Natural killer cell (primary cell): Measurements from ENCODE around the gene CA7. TPM values are rescaled to one million over a fixed set of nuclear protein-coding genes. Genes with fewer than 3 reads are reported as not detected.

ENCODE experiments used
- ATAC-seq, 3 donors: fragments of 150-1000 bp in 2 of 3; fragments of 200-7000 bp in 1 of 3; cut with Tn5 transposase; 1 replicate in 1 of 3; 2 replicates in 2 of 3; pipeline ENCODE4 v1.10.0; 2021; ENCODE audit warnings: mild to moderate bottlenecking in 2 of 3, moderate library complexity in 2 of 3
- DNase-seq, 2 donors: peaks; one replicate each; pipeline versions ENCODE4 v3.0.0 to v3.0.0-alpha.2; 2013 to 2021; ENCODE audit warnings: mixed read lengths in 1 of 2
- H3K27ac ChIP-seq: one replicate; pipeline ENCODE4 v1.5.1; 2013; ENCODE audit warnings: mild to moderate bottlenecking, low read length
- H3K27me3 ChIP-seq: one replicate; pipeline ENCODE4 v1.6.1; 2013; ENCODE audit warnings: low read length; ENCODE audit not compliant: control insufficient read depth, insufficient read depth
- H3K36me3 ChIP-seq: one replicate; pipeline ENCODE4 v1.6.1; 2013; ENCODE audit warnings: low read length; ENCODE audit not compliant: control insufficient read depth, insufficient read depth
- H3K4me1 ChIP-seq: one replicate; pipeline ENCODE4 v1.6.1; 2013; ENCODE audit warnings: low read length; ENCODE audit not compliant: control insufficient read depth, insufficient read depth
- H3K4me3 ChIP-seq: one replicate; pipeline ENCODE4 v1.5.1; 2013; ENCODE audit warnings: low read length
- H3K9me3 ChIP-seq: one replicate; pipeline ENCODE4 v1.6.1; 2013; ENCODE audit warnings: low read length; ENCODE audit not compliant: control insufficient read depth, insufficient read depth
- H3K27ac Mint-ChIP-seq, 2 donors: one replicate each; pipeline ENCODE4 v1.8.0; 2022; ENCODE audit warnings: mild to moderate bottlenecking in 2 of 2, mixed read lengths in 2 of 2, moderate library complexity in 1 of 2
- H3K27me3 Mint-ChIP-seq, 2 donors: one replicate each; pipeline ENCODE4 v1.8.0; 2022; ENCODE audit warnings: low read depth in 2 of 2, mixed read lengths in 2 of 2
- H3K36me3 Mint-ChIP-seq: one replicate; pipeline ENCODE4 v1.8.0; 2022; ENCODE audit warnings: mixed read lengths
- H3K4me1 Mint-ChIP-seq, 2 donors: one replicate each; pipeline ENCODE4 v1.8.0; 2022; ENCODE audit warnings: mixed read lengths in 2 of 2
- H3K4me3 Mint-ChIP-seq: one replicate; pipeline ENCODE4 v1.8.0; 2022; ENCODE audit warnings: mild to moderate bottlenecking, moderate library complexity, mixed read lengths
- H3K9me3 Mint-ChIP-seq, 2 donors: one replicate each; pipeline ENCODE4 v1.8.0; 2022; ENCODE audit warnings: mixed read lengths in 2 of 2
- WGBS: methylation state at CpG from one replicate; pipeline ENCODE4 v1.1.7; 2013; ENCODE audit warnings: missing lambda C conversion rate; ENCODE audit not compliant: insufficient coverage; 5-methylcytosine and 5-hydroxymethylcytosine counted together
- intact Hi-C: fragments of 100-400 bp; cut with micrococcal nuclease; formaldehyde crosslinking; loops from one replicate; pipeline ENCODE4 v1.14.2; 2022
- total RNA-seq, 4 donors: library from RNA; stranded (reverse); fragments of 120-200 nt in 1 of 4; gene quantifications; one replicate each; pipeline versions ENCODE4 v1.2.3 to v1.2.4, GENCODE V29; 2013 to 2022
- TF ChIP-seq, protein P1 (sequence below): fragments of 200-600 bp; IDR thresholded peaks from one replicate; pipeline ENCODE4 v1.8.0; 2022; ENCODE audit warnings: antibody characterized with exemption

The CA7 gene
- total RNA-seq, 3 donors from 2014 or later (not counting 1 experiment from before 2014, with no cell fraction given), result not detected

DNA sequence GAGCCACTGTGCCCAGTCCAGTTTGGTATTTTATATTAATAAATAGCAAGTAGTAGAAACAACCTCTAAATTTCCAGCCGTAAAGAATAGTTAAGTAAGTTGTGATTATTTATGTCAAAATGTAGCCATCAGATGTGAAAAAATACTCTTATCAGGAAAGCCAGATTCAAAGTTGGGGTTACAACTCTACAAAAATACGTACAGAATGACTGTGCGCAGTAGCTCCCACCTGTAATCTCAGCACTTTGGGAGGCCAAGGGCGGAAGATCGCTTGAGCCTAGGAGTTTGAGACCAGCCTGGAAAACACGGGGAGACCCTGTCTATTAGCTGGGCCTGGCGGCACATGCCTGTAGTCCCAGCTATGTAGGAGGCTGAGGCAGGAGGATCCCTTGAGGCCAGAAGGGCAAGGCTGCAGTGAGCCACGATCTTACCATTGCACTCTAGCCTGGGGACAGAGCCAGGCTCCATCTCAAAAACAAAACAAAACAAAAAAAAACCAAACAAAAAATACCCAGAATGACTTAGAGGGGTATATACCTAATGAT lies 37.8 kb downstream of the CA7 start:
- Mint-ChIP-seq H3K4me1 (peaks cover 30 to 44% of the 10 kb centered on the region in 2 donors), H3K27me3 (no peaks in the 10 kb centered on the region), H3K9me3 (no peaks in the 10 kb centered on the region), H3K27ac (no peak overlapping the region), H3K4me3 (peak overlapping the region; percentile 67), H3K36me3 (no peaks in the 10 kb centered on the region)
- Histone ChIP-seq H3K27ac (no peak overlapping the region), H3K4me1 (peaks cover 28% of the 10 kb centered on the region), H3K9me3 (no peaks in the 10 kb centered on the region), H3K36me3 (peaks cover 21% of the 10 kb centered on the region), H3K4me3 (no peak overlapping the region), H3K27me3 (no peaks in the 10 kb centered on the region)
- DNase-seq (no peak), ATAC-seq (no peak)
- WGBS, result 93% methylated on average over 7 of the region's 8 CpGs
- intact Hi-C loops, result no loop called here
- TF ChIP-seq, protein P1, sequence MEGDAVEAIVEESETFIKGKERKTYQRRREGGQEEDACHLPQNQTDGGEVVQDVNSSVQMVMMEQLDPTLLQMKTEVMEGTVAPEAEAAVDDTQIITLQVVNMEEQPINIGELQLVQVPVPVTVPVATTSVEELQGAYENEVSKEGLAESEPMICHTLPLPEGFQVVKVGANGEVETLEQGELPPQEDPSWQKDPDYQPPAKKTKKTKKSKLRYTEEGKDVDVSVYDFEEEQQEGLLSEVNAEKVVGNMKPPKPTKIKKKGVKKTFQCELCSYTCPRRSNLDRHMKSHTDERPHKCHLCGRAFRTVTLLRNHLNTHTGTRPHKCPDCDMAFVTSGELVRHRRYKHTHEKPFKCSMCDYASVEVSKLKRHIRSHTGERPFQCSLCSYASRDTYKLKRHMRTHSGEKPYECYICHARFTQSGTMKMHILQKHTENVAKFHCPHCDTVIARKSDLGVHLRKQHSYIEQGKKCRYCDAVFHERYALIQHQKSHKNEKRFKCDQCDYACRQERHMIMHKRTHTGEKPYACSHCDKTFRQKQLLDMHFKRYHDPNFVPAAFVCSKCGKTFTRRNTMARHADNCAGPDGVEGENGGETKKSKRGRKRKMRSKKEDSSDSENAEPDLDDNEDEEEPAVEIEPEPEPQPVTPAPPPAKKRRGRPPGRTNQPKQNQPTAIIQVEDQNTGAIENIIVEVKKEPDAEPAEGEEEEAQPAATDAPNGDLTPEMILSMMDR, result no peak

DNA sequence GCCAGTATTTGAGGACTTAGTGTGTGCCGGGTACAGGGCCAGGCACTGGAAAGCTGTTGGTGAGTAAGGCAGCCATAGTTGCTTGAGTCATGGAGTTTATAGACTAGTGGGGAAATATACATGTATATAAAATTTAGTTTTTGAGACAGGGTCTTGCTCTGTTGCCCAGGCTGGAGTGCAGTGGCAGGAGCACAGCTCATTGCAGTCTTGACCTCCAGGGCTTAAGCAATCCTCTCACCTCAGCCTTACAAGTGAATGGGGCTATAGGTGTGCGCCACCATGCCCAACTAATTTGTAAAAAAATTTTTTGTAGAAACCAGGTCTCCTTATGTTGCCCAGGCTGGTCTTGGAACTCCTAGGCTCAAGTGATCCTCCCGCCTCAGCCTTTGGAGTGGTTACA lies 38.5 kb downstream of the CA7 start:
- H3K27me3 ChIP-seq, result no peaks in the 10 kb centered on the region
- H3K4me1 ChIP-seq, result peaks cover 28% of the 10 kb centered on the region
- no peak for DNase-seq
- Mint-ChIP-seq H3K4me3 (no peak overlapping the region), H3K4me1 (peaks cover 29 to 48% of the 10 kb centered on the region in 2 donors), H3K27ac (no peak overlapping the region), H3K36me3 (no peaks in the 10 kb centered on the region), H3K27me3 (no peaks in the 10 kb centered on the region), H3K9me3 (no peaks in the 10 kb centered on the region)
- no peak overlapping the region for H3K4me3 ChIP-seq
- 97% methylated on average over 2 of the region's 3 CpGs for WGBS
- H3K9me3 ChIP-seq, result no peaks in the 10 kb centered on the region
- no peak overlapping the region for H3K27ac ChIP-seq
- intact Hi-C loops, result no loop called here
- no peak for ATAC-seq
- H3K36me3 ChIP-seq, result peaks cover 21% of the 10 kb centered on the region
- TF ChIP-seq, protein P1, result no peak

DNA sequence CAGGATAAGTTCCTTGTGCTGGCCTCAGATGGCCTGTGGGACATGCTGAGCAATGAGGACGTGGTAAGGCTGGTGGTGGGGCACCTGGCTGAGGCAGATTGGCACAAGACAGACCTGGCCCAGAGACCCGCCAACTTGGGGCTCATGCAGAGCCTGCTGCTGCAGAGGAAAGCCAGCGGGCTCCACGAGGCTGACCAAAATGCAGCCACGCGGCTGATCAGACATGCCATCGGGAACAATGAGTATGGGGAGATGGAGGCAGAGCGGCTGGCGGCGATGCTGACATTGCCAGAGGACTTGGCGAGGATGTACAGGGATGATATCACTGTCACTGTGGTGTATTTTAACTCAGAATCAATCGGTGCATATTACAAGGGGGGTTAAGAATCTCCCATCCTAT lies 41.3 kb downstream of the CA7 start:
- no peak overlapping the region for H3K27ac ChIP-seq
- peaks cover 11% of the 10 kb centered on the region for H3K4me1 ChIP-seq
- H3K4me3 Mint-ChIP-seq, result no peak overlapping the region
- H3K9me3 ChIP-seq, result no peaks in the 10 kb centered on the region
- no peak overlapping the region for H3K4me3 ChIP-seq
- no peak for DNase-seq
- intact Hi-C loops, result no loop called here
- H3K27me3 Mint-ChIP-seq, result no peaks in the 10 kb centered on the region
- WGBS, result 93% methylated on average over 12 of the region's 12 CpGs
- ATAC-seq, result no peak
- H3K27ac Mint-ChIP-seq, result no peak overlapping the region
- peaks cover 27% of the 10 kb centered on the region for H3K36me3 ChIP-seq
- TF ChIP-seq, protein P1, result no peak
- peaks cover 15 to 32% of the 10 kb centered on the region in 2 donors for H3K4me1 Mint-ChIP-seq
- no peaks in the 10 kb centered on the region for H3K9me3 Mint-ChIP-seq
- no peaks in the 10 kb centered on the region for H3K27me3 ChIP-seq
- no peaks in the 10 kb centered on the region for H3K36me3 Mint-ChIP-seq

DNA sequence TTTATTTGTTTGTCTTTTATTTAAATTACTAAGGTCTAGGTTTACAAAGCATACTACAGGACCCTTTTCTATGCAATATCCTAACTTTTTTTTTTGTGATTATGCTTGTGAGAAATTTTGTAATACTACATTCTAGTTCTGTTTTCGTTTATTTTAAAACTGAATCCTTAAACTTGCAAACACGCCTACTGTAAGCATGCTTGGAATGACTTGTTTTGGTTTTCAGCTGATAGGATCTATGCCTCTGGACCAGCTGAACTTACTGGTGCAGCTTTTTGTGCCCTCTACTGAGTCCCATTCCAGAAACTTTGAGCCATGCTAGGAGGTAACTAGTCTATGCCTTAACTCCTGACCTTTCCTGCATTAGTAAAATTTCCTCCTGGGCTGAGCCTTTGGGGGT lies 42.1 kb downstream of the CA7 start:
- Histone ChIP-seq H3K27me3 (no peaks in the 10 kb centered on the region), H3K4me1 (peaks cover 5% of the 10 kb centered on the region), H3K4me3 (no peak overlapping the region), H3K36me3 (peaks cover 29% of the 10 kb centered on the region), H3K9me3 (no peaks in the 10 kb centered on the region), H3K27ac (no peak overlapping the region)
- Mint-ChIP-seq H3K9me3 (no peaks in the 10 kb centered on the region), H3K27me3 (no peaks in the 10 kb centered on the region), H3K27ac (no peak overlapping the region), H3K36me3 (no peaks in the 10 kb centered on the region), H3K4me1 (peaks cover 13 to 30% of the 10 kb centered on the region in 2 donors), H3K4me3 (no peak overlapping the region)
- DNase-seq, result no peak
- TF ChIP-seq, protein P1, result no peak
- intact Hi-C loops, result no loop called here
- 89% methylated on average over 2 of the region's 2 CpGs for WGBS
- no peak for ATAC-seq
